Activated naive CD4-positive, alpha-beta T cell (primary cell): ENCODE results near the gene WFIKKN1.

Source experiments
- DNase-seq, 4 experiments: peaks; one replicate each; lab custom pipeline; 2025; lab: John Stamatoyannopoulos, UW

Gene WFIKKN1

DNA sequence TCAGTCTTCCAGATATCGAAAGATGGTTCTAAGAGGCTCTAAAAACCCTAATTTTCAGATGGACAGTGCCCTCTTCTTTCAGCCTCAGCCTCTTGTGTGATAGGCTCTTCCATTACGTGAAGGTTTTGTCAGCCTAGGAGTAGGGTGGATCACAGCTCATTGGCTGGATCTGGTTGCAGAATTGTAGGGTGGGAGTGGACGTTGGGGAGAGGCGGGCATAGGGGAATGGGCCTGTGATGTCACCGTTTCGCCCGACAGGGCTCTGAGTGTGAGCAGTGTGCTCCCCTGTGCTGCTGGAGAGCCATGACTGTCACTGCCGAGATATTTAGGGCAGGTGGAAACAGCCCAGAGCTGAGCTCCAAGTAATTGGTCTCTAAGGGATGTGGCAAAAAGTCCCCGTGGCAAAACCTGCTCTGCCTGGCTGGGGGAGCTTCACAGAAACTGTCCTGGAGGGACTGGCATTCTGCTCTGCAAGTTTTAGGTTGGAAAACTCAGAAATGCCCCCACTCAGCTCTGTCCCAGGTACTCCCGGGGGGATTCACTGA, 6.2 kb upstream of the WFIKKN1 start:
- no peak for DNase-seq

DNA sequence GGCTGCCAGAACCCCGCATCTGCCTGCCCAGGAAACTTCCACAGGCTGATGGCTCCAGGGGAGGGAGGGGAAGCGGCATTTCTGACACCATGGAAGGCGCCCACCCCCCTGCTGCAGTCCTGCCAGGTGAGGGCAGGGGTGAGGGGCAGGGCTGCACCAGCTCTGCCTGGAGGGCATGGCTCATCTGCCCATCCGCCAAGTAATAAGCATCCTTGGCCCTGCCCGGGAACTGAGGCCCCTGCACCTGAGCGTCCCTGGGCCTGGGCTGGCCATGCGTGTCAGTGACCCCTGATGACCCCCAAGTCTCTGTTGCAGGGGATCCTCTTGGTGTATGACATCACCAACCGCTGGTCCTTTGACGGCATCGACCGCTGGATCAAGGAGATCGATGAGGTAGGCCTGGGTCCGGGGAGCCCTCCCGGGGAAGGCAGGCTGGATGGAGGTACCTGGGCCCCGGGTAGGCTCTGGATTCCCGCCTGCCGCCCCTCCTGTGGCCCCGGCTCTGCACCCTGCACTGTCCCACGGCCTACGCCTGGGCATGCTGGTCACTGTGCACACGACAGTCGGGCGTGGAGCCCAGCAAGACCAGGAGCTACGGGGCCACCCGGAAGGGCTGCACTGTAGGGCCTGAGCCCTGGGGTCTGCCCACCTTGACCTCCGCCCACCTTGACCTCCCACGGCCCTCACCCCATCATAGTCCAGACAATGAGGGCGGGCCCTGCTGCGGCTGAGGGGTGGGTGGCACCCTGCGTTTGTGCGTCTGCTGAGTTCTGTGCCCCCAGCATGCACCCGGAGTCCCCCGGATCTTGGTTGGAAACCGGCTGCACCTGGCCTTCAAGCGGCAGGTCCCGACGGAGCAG, 5.4 kb upstream of the WFIKKN1 start:
- no peak for DNase-seq

- no peak for DNase-seq
Measured at GRCh38 chr16:625977-626765, 4.6 kb upstream of the WFIKKN1 start.

DNA sequence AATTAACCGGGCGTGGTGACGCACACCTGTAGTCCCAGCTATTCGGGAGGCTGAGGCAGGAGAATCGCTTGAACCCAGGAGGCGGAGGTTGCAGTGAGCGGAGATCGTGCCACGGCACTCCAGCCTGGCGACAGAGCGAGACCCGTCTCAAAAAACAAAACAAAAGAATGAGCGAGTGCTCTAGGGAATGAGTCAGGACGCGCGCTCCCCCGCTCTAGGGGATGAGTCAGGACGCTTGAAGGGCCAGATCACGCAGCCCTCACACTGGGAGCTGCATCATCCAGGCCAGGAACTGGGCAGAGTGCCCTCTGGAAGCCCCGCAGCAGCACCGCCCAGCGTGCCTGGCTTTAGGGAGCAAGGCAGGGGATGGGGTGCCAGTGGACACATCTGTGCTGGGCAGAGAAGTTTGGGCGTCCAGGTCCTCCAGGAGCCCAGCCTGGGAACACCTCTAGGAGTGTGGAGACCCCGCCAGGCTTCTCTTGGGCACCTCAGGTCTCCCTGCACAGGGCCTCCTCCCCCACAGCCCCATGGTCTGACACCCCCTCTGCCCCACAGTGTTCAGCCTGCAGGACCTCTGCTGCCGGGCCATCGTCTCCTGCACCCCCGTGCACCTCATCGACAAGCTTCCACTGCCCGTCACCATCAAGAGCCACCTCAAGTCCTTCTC, 3.9 kb upstream of the WFIKKN1 start:
- no peak for DNase-seq

DNA sequence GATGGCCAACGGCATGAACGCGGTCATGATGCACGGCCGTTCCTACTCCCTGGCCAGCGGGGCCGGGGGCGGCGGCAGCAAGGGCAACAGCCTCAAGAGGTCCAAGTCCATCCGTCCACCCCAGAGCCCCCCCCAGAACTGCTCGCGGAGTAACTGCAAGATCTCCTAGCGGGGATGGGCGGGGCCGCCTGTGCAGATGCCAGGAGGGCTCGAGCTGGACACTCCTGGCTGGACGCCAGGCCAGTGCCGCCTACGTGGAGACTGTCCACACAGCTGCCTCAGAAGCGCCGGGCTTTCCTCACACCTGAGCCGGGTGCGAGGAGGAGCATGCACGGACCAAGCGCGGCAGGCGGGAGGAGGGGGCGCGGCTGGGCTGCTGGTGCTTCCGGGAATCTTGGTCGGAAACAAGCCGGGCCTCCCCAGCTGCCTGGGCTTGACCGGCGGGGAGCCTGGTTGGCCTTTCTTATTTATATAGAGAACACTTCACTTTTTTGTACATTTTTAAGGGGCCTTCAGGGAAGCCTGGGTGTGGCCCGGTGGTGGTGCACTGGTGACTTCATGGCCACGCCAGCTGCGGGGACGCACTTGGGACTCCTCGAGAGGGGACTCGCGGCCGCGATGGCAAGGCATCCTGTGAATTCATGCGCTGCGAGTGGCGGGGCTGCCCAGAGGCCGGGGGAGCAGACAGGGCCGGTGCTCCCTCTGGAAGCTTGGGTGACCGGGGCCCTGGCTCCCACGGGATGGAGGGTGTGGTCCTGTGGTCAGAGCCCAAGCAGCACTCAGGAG, 3.1 kb upstream of the WFIKKN1 start:
- DNase-seq = no peak

GRCh38 chr16:628321-629061, 2.3 kb upstream of the WFIKKN1 start:
- DNase-seq = no peak

DNA sequence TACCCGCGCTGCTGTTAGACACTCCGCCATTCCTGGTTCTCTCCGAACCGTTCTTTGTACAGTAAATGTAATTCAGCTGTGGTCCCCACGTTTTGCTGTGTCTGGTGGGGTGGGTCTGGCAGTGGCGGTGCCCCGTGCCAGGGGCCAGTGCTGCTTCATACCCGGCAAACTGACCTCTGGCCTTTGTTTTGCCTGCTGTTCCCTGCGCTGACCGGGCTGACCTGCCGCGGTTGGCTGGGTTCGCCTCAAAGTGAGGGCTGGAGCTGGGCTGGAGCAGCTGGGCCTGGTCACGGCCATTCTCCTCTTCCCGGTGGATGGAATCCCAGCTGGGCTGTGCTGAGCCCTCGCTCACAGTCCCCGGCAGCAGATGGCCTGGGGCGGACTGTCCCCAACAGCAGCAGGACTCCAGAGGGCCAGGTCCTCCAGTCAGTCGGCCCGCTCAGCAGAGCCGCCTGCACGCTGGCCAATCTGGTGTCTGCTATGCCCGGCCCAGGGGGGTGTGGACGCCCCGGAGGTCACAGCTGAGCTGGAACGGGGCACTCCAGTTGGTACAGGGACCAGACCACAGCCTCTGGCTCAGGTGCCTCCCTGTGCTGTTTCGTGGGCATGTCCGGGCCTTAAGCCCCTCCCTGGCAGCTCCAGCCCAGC, 1.5 kb upstream of the WFIKKN1 start:
- no peak for DNase-seq

DNA sequence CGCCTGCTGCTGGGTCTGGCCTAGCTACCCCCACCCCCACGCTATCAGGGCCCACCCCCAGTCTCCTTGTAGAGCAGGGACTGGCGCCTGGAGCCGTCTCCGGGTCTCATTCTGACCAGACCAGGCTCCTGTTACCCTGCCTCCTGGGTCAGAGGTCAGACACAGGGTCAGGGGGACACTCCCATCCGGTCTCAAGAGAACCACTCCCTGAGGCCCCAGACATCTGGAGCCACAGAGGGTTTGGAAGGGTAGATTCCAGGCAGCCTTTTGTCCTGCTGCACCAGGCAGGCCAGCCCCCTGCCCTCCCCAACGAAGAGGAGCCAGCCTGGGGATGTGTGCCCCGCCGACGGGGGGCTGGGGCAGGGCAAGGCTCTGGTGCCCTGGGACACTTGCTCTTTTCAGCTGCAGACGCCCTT, 944 bp upstream of the WFIKKN1 start:
- no peak for DNase-seq

DNA sequence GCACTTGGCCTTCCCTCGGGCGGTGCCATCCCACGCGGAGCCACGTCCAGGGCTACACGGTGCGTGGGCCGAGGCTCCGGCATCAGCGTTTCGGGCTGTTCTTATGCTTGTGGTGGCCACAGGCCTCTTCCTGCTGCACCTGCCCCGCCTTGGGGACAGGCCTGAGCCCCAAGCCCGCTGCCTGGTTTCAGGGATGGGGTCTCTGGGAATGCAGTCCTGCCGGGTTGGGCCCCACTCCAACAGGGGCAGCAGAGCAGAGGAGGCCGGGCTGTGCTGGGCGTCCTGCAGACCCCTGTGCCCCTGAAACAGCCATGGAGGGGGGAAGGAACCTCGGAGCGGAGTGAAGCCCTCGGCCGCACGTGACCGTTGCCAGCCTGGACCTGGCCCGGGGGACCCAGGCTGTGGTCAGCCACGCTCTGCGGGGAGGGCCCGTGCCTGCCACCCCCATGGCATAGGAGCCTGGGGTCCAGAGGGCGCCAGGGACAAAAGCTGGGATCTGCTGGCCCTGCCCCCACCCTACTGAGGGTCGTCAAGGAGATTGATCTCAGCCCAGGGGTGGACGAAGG, 453 bp upstream of the WFIKKN1 start:
- DNase-seq = no peak

- DNase-seq = no peak
Measured at GRCh38 chr16:631808-632358, 1.1 kb downstream of the WFIKKN1 start.

DNA sequence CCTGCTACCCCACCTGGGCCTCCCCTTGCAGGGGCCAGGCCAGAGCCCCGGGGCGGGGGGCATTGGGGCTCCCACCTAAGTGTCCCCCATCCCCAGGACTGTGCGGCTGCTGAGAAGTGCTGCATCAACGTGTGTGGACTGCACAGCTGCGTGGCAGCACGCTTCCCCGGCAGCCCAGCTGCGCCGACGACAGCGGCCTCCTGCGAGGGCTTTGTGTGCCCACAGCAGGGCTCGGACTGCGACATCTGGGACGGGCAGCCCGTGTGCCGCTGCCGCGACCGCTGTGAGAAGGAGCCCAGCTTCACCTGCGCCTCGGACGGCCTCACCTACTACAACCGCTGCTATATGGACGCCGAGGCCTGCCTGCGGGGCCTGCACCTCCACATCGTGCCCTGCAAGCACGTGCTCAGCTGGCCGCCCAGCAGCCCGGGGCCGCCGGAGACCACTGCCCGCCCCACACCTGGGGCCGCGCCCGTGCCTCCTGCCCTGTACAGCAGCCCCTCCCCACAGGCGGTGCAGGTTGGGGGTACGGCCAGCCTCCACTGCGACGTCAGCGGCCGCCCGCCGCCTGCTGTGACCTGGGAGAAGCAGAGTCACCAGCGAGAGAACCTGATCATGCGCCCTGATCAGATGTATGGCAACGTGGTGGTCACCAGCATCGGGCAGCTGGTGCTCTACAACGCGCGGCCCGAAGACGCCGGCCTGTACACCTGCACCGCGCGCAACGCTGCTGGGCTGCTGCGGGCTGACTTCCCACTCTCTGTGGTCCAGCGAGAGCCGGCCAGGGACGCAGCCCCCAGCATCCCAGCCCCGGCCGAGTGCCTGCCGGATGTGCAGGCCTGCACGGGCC, 1.9 kb downstream of the WFIKKN1 start:
- no peak for DNase-seq

GRCh38 chr16:633336-634050, 2.7 kb downstream of the WFIKKN1 start:
- DNase-seq = no peak

GRCh38 chr16:634051-634670, 3.4 kb downstream of the WFIKKN1 start:
- DNase-seq = no peak

DNA sequence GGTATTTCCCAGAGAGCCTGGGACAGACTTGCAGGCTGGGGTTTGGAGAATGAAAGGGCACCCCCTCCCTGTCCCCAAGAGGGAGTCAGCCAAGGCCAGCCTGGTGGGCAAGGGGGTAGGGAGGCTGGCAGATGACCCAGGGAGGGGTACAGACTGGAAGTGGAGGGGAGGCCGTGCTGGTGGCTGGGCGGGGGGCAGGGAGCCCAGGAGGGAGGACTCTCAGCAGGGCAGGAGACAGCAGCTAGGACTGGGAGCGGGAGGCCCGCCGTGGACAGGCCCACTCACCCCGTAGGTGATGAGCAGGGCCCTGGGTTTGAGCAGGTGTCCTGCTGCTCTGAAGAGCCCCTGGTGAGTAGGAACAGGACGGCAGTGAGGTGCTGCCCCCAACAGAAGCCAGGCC, 4.2 kb downstream of the WFIKKN1 start:
- DNase-seq = no peak

GRCh38 chr16:635573-636205, 4.9 kb downstream of the WFIKKN1 start:
- peak in 1 of 4 experiments; percentile 33 for DNase-seq

DNA sequence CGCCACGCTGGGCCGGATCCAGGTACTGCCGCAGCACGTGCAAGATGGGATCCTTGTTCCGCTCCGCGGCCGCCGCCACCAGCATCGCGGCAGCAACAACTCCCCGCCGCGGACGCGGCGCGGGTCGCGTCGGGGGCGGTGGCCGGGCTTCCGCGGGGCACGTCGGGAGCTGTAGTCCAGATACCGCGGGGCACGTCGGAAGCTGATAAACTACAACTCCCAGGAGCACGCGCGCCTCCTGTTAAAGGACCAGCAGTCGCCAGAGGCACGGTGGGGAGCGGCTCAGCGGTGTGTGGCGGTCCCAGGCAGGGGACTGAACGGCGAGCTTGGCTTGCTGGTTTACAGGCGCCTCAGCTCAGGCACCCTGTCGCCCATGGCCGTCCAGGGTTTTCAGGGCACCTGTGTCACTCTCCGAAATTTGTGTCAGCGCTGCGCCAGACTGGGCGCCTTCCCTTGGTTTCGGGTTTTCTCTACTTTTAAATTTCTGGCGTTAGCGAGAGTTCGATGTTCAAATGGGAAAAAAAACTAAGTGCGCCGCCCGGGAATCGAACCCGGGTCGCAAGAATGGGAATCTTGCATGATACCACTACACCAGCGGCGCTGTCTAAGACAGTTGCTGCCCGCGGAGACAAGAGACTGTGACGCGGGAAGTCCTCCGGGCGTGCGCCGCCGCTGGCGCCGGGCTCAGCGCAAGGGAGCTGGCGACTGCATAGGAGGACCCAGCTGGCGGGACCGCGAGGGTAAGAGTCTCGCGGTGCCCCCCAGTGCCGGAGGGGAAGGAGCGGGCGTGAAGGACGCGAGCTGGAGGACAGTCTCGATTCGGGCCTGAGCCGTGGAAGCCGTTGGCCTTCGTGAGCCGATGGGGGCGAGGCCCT, 5.7 kb downstream of the WFIKKN1 start, which contains the start of gene METTL26:
Gene METTL26 (minus strand): TSS at position 100 of the 875 bp plus-strand sequence. CDS start 15 bp downstream, at position 85.
- peak; percentile 89 to 99 (median 94) for DNase-seq
